Posterior vena cava (tissue), 2 donors: ENCODE data around the gene CNRIP1. TPM values are rescaled to one million over a fixed set of nuclear protein-coding genes. Genes with fewer than 3 reads are reported as not detected.
"Not testable (repeated sequence)": the region's sequence is repeated elsewhere in the genome, so short reads cannot be mapped to it uniquely, and the experiment has no call there.

Source experiments
- DNase-seq: peaks from one replicate; pipeline ENCODE4 v3.0.0-alpha.2; 2020; ENCODE audit warnings: low spot score
- intact Hi-C, 2 donors: fragments of 100-400 bp; cut with DNase I; formaldehyde crosslinking; loops; one replicate each; pipeline versions ENCODE4 v1.14.1 to v1.14.2; 2022 to 2023
- total RNA-seq, 2 donors: library from RNA; stranded (reverse); fragmentation: NEBNext Ultra II Directional; extraction: Animal tissue kit (Norgen Biotek cat#: 25700); gene quantifications; one replicate each; pipeline ENCODE4 v1.2.1, GENCODE V29; 2021
- donor health status: DM: yes; HTN: yes; CAD: no.
- donor health status: DM: yes; HTN: yes; CAD: no.

The CNRIP1 gene
- total RNA-seq, 2 donors from 2014 or later = 27.6 to 32.2 TPM

GRCh38 chr2:68344031-68344430 is 24.3 kb upstream of the CNRIP1 start:
- intact Hi-C loops = no loop called here
- no peak for DNase-seq

GRCh38 chr2:68342470-68342869 is 22.7 kb upstream of the CNRIP1 start:
- intact Hi-C loops = no loop called here
- no peak for DNase-seq

- DNase-seq = no peak
- intact Hi-C loops = no loop called here
Observed at GRCh38 chr2:68341583-68341982, 21.8 kb upstream of the CNRIP1 start.

GRCh38 chr2:68341062-68341329 is 21.2 kb upstream of the CNRIP1 start:
- intact Hi-C loops = no loop called here
- no peak for DNase-seq

- intact Hi-C loops = no loop called here
- DNase-seq = no peak
Observed at GRCh38 chr2:68340226-68341061, 20.7 kb upstream of the CNRIP1 start.

GRCh38 chr2:68336192-68336591 is 16.4 kb upstream of the CNRIP1 start:
- intact Hi-C loops = no loop called here
- DNase-seq = no peak

- intact Hi-C loops = no loop called here
- DNase-seq = no peak
Observed at GRCh38 chr2:68333931-68334330, 14.2 kb upstream of the CNRIP1 start.

GRCh38 chr2:68333009-68333408 is 13.3 kb upstream of the CNRIP1 start:
- intact Hi-C loops = no loop called here
- no peak for DNase-seq

- intact Hi-C loops = no loop called here
- DNase-seq = no peak
Observed at GRCh38 chr2:68330691-68331090, 10.9 kb upstream of the CNRIP1 start.

- no peak for DNase-seq
- intact Hi-C loops = no loop called here
Observed at GRCh38 chr2:68328901-68329300, 9.2 kb upstream of the CNRIP1 start.

GRCh38 chr2:68325056-68325455 is 5.3 kb upstream of the CNRIP1 start:
- intact Hi-C loops = no loop called here

GRCh38 chr2:68320118-68320641 is 431 bp upstream of the CNRIP1 start:
- DNase-seq = peak; percentile 67
- intact Hi-C loops = no loop called here

More at GRCh38 chr2:68325056-68325455, 5.3 kb upstream of the CNRIP1 start:
- DNase-seq = no peak

- DNase-seq = no peak
- intact Hi-C loops = loop anchor here in 1 of 2 donors (10.0 kb wide), 1 partner anchor 64 kb away; the partner anchor contains the start of gene PPP3R1
Observed at GRCh38 chr2:68318914-68319397, 793 bp downstream of the CNRIP1 start.

- intact Hi-C loops = loop anchor here in 1 of 2 donors (10.0 kb wide), 1 partner anchor 63 kb away; the partner anchor contains the start of gene PPP3R1
- DNase-seq = no peak
Observed at GRCh38 chr2:68317971-68318913, 1.5 kb downstream of the CNRIP1 start.

- DNase-seq = no peak
- intact Hi-C loops = loop anchor here in 1 of 2 donors (10.0 kb wide), 1 partner anchor 61 kb away; the partner anchor contains the start of gene PPP3R1
Observed at GRCh38 chr2:68316111-68316510, 3.6 kb downstream of the CNRIP1 start.

- DNase-seq = no peak
- intact Hi-C loops = loop anchor here in 1 of 2 donors (10.0 kb wide), 1 partner anchor 56 kb away; the partner anchor contains the start of gene PPP3R1
Observed at GRCh38 chr2:68311033-68311432, 8.7 kb downstream of the CNRIP1 start.

- intact Hi-C loops = no loop called here
- no peak for DNase-seq
Observed at GRCh38 chr2:68309426-68309825, 10.3 kb downstream of the CNRIP1 start.

GRCh38 chr2:68303902-68304272 is 15.9 kb downstream of the CNRIP1 start:
- DNase-seq, intact Hi-C loops: not testable (repeated sequence)

GRCh38 chr2:68303033-68303901 is 16.5 kb downstream of the CNRIP1 start:
- intact Hi-C loops = no loop called here
- DNase-seq = no peak
